ENCODE measurements around the gene PUS10.

The PUS10 gene

DNA sequence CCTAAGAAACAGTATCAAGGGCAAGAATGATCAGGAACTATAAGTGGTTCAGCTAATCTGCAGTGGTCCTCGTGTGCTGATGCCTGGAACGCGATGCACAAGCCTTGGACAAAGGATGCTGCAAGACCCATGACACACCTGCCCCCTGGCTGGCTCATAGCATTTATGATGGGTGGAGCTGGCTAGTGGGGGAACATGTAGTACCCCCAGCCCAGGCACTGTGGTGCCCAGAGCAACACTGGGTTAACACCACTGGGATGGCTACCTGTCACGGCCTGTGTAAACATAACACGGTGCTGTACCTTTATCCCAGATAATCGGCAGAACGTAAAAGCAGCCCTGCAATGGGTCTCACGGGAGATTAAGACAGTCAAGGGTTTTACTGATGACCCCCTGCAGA, 60.8 kb downstream of the PUS10 start:
- DNase-seq (ENCODE audit: low read depth in 1 of 2, low spot score in 1 of 2), result no peak
- no peak overlapping the region for H3K4me3 ChIP-seq (replicated peaks; ENCODE audit: insufficient read depth, low read length)
- H3K27ac ChIP-seq (replicated peaks), result no peak overlapping the region
- TF ChIP-seq, protein P1, sequence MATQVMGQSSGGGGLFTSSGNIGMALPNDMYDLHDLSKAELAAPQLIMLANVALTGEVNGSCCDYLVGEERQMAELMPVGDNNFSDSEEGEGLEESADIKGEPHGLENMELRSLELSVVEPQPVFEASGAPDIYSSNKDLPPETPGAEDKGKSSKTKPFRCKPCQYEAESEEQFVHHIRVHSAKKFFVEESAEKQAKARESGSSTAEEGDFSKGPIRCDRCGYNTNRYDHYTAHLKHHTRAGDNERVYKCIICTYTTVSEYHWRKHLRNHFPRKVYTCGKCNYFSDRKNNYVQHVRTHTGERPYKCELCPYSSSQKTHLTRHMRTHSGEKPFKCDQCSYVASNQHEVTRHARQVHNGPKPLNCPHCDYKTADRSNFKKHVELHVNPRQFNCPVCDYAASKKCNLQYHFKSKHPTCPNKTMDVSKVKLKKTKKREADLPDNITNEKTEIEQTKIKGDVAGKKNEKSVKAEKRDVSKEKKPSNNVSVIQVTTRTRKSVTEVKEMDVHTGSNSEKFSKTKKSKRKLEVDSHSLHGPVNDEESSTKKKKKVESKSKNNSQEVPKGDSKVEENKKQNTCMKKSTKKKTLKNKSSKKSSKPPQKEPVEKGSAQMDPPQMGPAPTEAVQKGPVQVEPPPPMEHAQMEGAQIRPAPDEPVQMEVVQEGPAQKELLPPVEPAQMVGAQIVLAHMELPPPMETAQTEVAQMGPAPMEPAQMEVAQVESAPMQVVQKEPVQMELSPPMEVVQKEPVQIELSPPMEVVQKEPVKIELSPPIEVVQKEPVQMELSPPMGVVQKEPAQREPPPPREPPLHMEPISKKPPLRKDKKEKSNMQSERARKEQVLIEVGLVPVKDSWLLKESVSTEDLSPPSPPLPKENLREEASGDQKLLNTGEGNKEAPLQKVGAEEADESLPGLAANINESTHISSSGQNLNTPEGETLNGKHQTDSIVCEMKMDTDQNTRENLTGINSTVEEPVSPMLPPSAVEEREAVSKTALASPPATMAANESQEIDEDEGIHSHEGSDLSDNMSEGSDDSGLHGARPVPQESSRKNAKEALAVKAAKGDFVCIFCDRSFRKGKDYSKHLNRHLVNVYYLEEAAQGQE (IDR thresholded peaks at IDR 0.05; ENCODE audit: insufficient replicate concordance, low read depth), result no peak
- TF ChIP-seq SPI1 (IDR thresholded peaks at IDR 0.05; ENCODE audit: borderline replicate concordance, low read depth) (no peak), GABPA (IDR thresholded peaks at IDR 0.05; ENCODE audit: low read depth) (no peak), POLR2AphosphoS5 (IDR thresholded peaks at IDR 0.05; ENCODE audit: low read depth) (no peak)
- TF ChIP-seq, protein P2, sequence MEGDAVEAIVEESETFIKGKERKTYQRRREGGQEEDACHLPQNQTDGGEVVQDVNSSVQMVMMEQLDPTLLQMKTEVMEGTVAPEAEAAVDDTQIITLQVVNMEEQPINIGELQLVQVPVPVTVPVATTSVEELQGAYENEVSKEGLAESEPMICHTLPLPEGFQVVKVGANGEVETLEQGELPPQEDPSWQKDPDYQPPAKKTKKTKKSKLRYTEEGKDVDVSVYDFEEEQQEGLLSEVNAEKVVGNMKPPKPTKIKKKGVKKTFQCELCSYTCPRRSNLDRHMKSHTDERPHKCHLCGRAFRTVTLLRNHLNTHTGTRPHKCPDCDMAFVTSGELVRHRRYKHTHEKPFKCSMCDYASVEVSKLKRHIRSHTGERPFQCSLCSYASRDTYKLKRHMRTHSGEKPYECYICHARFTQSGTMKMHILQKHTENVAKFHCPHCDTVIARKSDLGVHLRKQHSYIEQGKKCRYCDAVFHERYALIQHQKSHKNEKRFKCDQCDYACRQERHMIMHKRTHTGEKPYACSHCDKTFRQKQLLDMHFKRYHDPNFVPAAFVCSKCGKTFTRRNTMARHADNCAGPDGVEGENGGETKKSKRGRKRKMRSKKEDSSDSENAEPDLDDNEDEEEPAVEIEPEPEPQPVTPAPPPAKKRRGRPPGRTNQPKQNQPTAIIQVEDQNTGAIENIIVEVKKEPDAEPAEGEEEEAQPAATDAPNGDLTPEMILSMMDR (IDR thresholded peaks at IDR 0.05; ENCODE audit: insufficient read depth, low read length), result no peak
- H3K27me3 ChIP-seq (ENCODE audit: insufficient read depth, poor library complexity, severe bottlenecking), result no peaks in the 10 kb centered on the region

DNA sequence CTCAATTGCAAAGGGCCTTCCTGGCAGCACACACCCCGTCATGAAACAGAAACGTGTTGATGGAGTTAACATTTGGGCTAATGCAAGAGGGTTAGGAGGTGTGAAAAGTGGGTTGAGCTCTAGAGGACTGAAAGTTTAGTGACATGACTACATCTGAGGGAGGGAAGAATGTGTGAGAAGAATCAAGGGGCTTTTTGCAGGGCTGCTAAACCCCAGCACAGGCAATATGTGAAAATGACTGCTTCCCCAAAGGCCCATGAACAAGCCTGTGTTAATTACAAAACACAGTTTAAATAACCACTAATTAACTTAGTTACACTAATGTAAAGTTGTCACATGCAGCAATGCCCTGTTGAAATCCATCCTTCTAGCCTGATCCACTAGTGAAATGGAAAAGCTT, 63.9 kb downstream of the PUS10 start:
- no peak overlapping the region for H3K27ac ChIP-seq (replicated peaks)
- no peak overlapping the region for H3K4me3 ChIP-seq (replicated peaks; ENCODE audit: insufficient read depth, low read length)
- H3K27me3 ChIP-seq (ENCODE audit: insufficient read depth, poor library complexity, severe bottlenecking), result no peaks in the 10 kb centered on the region
- TF ChIP-seq GABPA (IDR thresholded peaks at IDR 0.05; ENCODE audit: low read depth), result no peak
- no peak for TF ChIP-seq POLR2AphosphoS5 (IDR thresholded peaks at IDR 0.05; ENCODE audit: low read depth)
- TF ChIP-seq, protein P1 (IDR thresholded peaks at IDR 0.05; ENCODE audit: insufficient replicate concordance, low read depth), result no peak
- no peak for TF ChIP-seq SPI1 (IDR thresholded peaks at IDR 0.05; ENCODE audit: borderline replicate concordance, low read depth)
- TF ChIP-seq, protein P2 (IDR thresholded peaks at IDR 0.05; ENCODE audit: insufficient read depth, low read length), result no peak
- no peak for DNase-seq (ENCODE audit: low read depth in 1 of 2, low spot score in 1 of 2)

DNA sequence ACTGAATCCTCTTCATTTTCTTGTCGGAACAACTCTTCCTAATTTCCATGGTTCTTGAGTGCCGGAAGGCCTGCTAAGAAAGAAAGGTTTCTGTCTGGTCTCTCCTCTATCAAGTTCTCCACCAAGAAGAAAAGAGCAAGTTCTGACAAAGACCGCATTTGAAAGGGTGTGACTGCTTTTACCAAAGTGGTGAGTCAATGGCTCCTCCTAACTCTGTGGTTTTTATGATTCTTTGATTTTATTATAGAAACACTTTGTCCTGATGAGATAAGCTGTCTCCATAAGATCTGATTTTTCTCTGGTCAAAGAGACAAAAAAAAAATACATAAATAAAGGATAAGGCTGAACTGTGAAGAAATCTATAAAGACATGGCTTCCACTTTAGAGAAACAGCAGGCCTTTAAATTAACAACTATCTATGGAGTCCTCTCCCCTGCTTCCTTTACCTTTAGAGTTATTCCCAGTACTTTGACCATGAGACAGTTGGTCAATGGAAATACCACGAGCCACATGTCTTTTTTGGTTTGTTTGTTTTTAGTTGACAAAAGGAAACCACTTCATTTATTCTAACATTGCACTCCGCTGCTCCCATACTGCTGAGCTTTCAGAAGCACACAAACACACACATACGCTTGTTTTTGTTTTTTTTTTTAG, 69.0 kb downstream of the PUS10 start:
- DNase-seq (ENCODE audit: low read depth in 1 of 2, low spot score in 1 of 2), result no peak
- Histone ChIP-seq H3K27ac (replicated peaks) (no peak overlapping the region), H3K4me3 (replicated peaks; ENCODE audit: insufficient read depth, low read length) (no peak overlapping the region), H3K27me3 (ENCODE audit: insufficient read depth, poor library complexity, severe bottlenecking) (no peaks in the 10 kb centered on the region)
- TF ChIP-seq GABPA (IDR thresholded peaks at IDR 0.05; ENCODE audit: low read depth) (no peak), POLR2AphosphoS5 (IDR thresholded peaks at IDR 0.05; ENCODE audit: low read depth) (no peak), SPI1 (IDR thresholded peaks at IDR 0.05; ENCODE audit: borderline replicate concordance, low read depth) (no peak)
- TF ChIP-seq, protein P2 (IDR thresholded peaks at IDR 0.05; ENCODE audit: insufficient read depth, low read length), result no peak
- TF ChIP-seq, protein P1 (IDR thresholded peaks at IDR 0.05; ENCODE audit: insufficient replicate concordance, low read depth), result no peak

All from HL-60 (cell line).